GM10248 (cell line): ENCODE data around the gene ZBED4.

Source experiments
- CTCF ChIA-PET: fragments of 300-600 bp; sonication (Branson Sonifier 250); formaldehyde crosslinking; extraction: SDS; loops from one replicate; lab custom pipeline; 2021; ENCODE audit warnings: antibody characterized with exemption; lab: Yijun Ruan, JAX
- POLR2A ChIA-PET: fragments of 350-650 bp; sonication (Branson Sonifier 250); formaldehyde crosslinking; extraction: SDS; loops from one replicate; lab custom pipeline; 2020; ENCODE audit warnings: antibody characterized with exemption; lab: Yijun Ruan, JAX
- DNase-seq: peaks from one replicate; pipeline ENCODE4 v3.0.0; 2012; ENCODE audit errors: extremely low spot score
- TF ChIP-seq, protein P1 (sequence below): IDR thresholded peaks from 2 replicates; pipeline ENCODE4 v1.5.1; 2012; ENCODE audit warnings: mild to moderate bottlenecking, low read depth; ENCODE audit errors: extremely low read depth, missing control alignments, control extremely low read depth

Gene ZBED4

DNA sequence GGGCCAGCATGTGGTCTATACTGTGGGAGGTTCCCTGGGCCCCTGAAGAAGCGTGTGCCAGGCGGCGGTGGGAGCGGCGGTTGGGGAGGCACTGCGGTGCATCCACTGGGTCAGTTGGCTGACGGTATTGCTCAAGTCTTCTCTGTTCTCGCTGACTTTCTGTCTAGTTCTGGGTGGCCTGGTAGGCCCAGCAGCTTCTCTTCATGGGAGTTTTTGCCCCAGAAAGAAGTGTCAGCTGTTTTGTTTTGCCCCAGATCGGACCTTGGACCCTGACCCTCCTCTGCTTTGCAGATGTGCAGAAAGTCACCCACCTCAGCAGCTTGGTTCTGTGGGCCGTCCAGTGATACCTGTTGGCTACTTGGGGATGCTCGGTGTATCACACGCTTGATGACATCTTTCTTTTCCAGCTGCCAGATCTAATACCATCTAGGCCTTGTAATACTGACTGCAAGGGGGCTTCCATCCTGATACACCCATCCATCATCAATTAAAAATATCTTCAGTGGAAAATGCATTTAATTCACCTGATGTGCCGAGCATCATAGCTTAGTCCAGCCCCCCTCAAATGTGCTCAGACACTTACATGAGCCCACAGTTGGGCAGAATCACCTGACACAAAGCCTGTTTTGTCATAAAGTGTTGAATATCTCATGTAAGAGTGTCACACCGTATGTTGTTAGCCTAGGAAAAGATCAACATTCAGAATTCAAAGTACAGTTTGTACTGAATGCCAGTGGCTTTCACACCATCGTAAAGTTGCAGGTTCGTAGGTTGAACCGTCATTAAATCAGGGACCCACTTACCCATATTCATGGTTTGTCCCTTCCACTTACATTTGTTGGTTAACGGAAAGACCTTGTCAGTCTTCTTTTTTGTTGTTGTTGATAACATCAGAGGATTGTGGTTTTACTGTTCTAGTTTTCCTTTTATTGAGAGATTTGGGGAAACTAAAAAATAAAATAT, 13.9 kb downstream of the ZBED4 start:
- ChIA-PET POLR2A (interaction anchor here (0.6 to 1.0 kb wide), 2 partner anchors 14 to 697 kb away, joined by 3 to 4 read pairs; no protein-coding TSS in a partner anchor), CTCF (interaction anchor here (0.6 to 1.5 kb wide), 2 partner anchors 8 to 19 kb away, joined by 3 read pairs; no protein-coding TSS in a partner anchor)
- TF ChIP-seq, protein P1, sequence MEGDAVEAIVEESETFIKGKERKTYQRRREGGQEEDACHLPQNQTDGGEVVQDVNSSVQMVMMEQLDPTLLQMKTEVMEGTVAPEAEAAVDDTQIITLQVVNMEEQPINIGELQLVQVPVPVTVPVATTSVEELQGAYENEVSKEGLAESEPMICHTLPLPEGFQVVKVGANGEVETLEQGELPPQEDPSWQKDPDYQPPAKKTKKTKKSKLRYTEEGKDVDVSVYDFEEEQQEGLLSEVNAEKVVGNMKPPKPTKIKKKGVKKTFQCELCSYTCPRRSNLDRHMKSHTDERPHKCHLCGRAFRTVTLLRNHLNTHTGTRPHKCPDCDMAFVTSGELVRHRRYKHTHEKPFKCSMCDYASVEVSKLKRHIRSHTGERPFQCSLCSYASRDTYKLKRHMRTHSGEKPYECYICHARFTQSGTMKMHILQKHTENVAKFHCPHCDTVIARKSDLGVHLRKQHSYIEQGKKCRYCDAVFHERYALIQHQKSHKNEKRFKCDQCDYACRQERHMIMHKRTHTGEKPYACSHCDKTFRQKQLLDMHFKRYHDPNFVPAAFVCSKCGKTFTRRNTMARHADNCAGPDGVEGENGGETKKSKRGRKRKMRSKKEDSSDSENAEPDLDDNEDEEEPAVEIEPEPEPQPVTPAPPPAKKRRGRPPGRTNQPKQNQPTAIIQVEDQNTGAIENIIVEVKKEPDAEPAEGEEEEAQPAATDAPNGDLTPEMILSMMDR, result no peak
- no peak for DNase-seq

DNA sequence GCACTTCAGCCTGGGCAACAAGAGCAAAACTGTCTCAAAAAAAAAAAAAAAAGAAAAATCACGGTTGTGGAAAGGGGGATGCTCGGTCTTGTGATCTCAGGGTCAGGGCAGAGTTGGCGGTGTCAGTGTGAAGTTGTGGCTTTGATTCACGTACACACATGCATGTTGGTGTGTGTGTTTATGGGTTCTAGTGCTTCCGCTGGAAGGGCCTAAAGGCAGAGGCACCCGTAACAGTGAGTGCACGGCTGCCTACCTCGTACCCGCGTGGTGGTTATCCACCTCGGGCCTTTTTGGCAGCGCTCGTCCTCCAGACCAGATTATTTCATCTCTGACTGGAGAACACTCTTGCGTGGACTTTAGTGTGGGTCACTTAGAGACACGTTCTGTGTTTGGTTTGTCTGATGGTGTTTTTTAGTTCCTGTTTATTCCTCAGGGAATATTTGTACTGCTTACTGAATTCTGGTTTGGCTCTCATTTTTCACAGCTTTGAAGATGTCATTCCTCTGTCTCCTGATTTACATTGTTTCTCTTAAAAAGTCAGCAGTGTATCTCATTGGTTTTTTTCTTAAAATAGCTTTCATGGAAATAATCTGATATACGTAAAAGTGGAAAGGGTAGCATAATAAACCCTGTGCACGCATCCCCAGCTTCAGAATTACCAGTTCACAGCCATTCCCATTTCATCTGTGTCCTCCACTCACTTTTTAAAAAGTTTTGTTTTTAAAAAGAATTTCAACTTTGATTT, 15.6 kb downstream of the ZBED4 start:
- TF ChIP-seq, protein P1, result no peak
- DNase-seq, result no peak
- ChIA-PET CTCF (no interaction called here), POLR2A (no interaction called here)

DNA sequence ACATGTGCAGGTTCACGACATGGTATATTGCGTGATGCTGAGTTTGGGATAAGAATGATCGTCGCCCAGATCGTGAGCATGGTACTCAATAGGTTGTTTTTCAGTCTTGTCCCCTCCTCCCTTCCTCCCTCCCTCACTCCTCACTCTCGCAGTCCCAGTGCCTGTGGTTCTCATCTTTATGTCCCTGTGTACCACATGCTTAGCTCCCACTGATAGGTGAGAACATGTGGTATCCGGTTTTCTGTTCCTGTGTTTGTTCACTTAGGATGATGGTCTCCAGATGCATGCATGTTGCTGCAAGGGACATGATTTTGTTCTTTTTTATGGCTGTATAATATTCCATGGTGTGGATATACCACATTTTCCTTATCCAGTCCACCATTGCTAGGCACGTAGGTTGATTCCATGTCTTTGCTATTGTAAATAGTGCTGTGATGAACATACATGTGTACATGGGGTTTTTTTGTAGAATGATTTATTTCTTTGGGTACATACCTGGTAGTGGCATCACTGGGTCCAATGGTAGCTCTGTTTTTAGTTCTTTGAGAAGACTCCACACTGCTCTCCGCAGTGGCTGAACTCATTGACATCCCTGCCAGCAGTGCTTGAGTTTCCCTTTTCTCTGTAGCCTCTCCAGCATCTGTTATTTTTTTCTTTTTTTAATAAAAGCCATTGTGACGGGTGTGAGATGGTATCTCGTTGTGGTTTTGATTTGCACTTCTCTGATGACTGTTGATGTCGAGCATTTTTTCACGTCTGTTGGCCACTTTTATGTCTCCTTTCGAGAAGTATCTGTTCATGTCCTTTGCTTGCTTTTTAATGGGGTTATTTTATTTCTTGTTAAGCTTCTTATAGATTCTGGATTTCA, 16.4 kb downstream of the ZBED4 start:
- DNase-seq, result no peak
- TF ChIP-seq, protein P1, result no peak
- ChIA-PET POLR2A (no interaction called here), CTCF (interaction anchor here (1.0 to 1.1 kb wide), 2 partner anchors 16 to 38 kb away, joined by 3 read pairs; no protein-coding TSS in a partner anchor)

DNA sequence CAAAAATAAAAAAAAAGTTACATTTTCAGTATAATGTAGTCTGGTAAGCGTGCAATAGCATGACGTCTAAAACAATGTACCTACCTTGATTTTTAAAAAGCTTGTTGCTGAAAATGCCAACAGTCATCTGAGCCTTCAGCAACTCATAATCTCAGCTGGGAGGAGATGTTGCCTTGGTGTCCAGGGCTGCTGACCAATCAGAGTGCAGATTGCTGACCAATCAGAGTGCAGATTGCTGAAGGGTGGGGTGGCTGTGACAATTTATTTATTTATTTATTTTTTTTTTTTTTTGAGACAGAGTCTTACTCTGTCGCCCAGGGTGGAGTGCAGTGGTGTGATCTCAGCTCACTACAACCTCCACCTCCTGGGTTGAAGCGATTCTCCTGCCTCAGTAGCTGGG, 17.8 kb downstream of the ZBED4 start:
- DNase-seq, result no peak
- TF ChIP-seq, protein P1, result no peak
- ChIA-PET CTCF (interaction anchor here (1.1 to 1.3 kb wide), 2 partner anchors 17 kb away, joined by 3 to 4 read pairs; no protein-coding TSS in a partner anchor), POLR2A (no interaction called here)

DNA sequence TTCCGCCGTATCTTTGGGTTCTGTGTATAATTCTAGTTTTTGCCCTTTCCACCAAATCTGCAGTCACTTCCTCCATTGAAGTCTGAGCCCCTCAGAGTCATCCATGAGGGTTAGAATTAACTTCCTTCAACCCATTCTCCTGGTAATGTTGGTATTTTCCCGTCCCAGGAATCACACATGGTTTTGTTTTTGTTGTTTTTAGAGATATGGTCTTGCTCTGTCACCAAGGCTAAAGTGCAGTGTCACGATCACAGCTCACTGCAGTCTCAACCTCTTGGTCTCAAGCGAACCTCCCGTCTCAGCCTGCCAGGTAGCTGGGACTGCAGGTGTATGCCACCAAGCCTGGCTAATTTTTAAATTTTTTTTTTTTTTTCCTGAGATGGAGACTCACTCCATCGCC, 18.7 kb downstream of the ZBED4 start:
- CTCF ChIA-PET, result no interaction called here
- POLR2A ChIA-PET, result no interaction called here
- TF ChIP-seq, protein P1, result no peak
- no peak for DNase-seq
